Aorta (tissue), 5 donors: ENCODE data around the gene MAP1S. TPM values are rescaled to one million over a fixed set of nuclear protein-coding genes. Genes with fewer than 3 reads are reported as not detected.

Experiments
- ATAC-seq: fragments of 200-7000 bp; cut with Tn5 transposase; one replicate; pipeline ENCODE4 v1.9.1; 2022; ENCODE audit warnings: moderate library complexity; ENCODE audit not compliant: low FRiP score
- DNase-seq, 2 donors: peaks; one replicate each; pipeline ENCODE4 v3.0.0-alpha.2; 2020
- H3K27ac ChIP-seq, 2 donors: one replicate each; pipeline ENCODE4 v1.5.1; 2013; ENCODE audit warnings: low read length in 2 of 2, mild to moderate bottlenecking in 2 of 2, moderate library complexity in 2 of 2, control low read depth in 1 of 2, inconsistent platforms in 1 of 2, low read depth in 1 of 2
- H3K27me3 ChIP-seq, 2 donors: one replicate each; pipeline ENCODE4 v1.6.1; 2013; ENCODE audit warnings: control low read depth in 1 of 2, low read length in 1 of 2, mild to moderate bottlenecking in 1 of 2, moderate library complexity in 1 of 2; ENCODE audit not compliant: insufficient read depth in 2 of 2, control insufficient read depth in 1 of 2
- H3K36me3 ChIP-seq, 2 donors: one replicate each; pipeline ENCODE4 v1.6.1; 2013; ENCODE audit warnings: control low read depth in 1 of 2, low read length in 1 of 2, mild to moderate bottlenecking in 1 of 2; ENCODE audit not compliant: insufficient read depth in 2 of 2, control insufficient read depth in 1 of 2
- H3K4me1 ChIP-seq, 2 donors: one replicate each; pipeline ENCODE4 v1.6.1; 2013; ENCODE audit warnings: low read length in 2 of 2, control low read depth in 1 of 2, mild to moderate bottlenecking in 1 of 2, moderate library complexity in 1 of 2; ENCODE audit not compliant: insufficient read depth in 2 of 2, control insufficient read depth in 1 of 2
- H3K4me3 ChIP-seq, 2 donors: one replicate each; pipeline ENCODE4 v1.5.1; 2013; ENCODE audit warnings: low read length in 2 of 2, control low read depth in 1 of 2, mild to moderate bottlenecking in 1 of 2
- H3K9me3 ChIP-seq: one replicate; pipeline ENCODE4 v1.6.1; 2013; ENCODE audit warnings: mild to moderate bottlenecking, low read length; ENCODE audit not compliant: control insufficient read depth
- WGBS, 2 donors: extraction: QIAGEN DNeasy Blood & Tissue Kit; methylation state at CpG; one replicate each; pipeline ENCODE4 v1.1.7; 2013; 5-methylcytosine and 5-hydroxymethylcytosine counted together
- intact Hi-C, 2 donors: fragments of 100-400 bp; cut with DNase I; formaldehyde crosslinking; loops; one replicate each; pipeline versions ENCODE4 v1.14.2 to v1.15.0; 2022
- polyA plus RNA-seq, 2 donors: library from polyadenylated mRNA; stranded (reverse); fragments of 200-250 nt; gene quantifications; one replicate each; pipeline ENCODE4 v1.2.3, GENCODE V29; 2013
- total RNA-seq, 2 donors: library from RNA; stranded (reverse); fragmentation: NEBNext Ultra II Directional; extraction: Animal tissue kit (Norgen Biotek cat#: 25700); gene quantifications; one replicate each; pipeline ENCODE4 v1.2.1, GENCODE V29; 2021
- donor health status: healthy with polysubstance abuse.
- donor health status: Bipolar disorder and iron deficiency.
- donor health status: DM: no; HTN: no; CAD: no.
- donor health status: DM: no; HTN: no; CAD: no.
- donor health status: DM: yes; HTN: yes; CAD: no.

Gene MAP1S
- total and polyA plus RNA-seq, 4 donors = 9.9 to 60.1 (median 36.3) TPM

DNA sequence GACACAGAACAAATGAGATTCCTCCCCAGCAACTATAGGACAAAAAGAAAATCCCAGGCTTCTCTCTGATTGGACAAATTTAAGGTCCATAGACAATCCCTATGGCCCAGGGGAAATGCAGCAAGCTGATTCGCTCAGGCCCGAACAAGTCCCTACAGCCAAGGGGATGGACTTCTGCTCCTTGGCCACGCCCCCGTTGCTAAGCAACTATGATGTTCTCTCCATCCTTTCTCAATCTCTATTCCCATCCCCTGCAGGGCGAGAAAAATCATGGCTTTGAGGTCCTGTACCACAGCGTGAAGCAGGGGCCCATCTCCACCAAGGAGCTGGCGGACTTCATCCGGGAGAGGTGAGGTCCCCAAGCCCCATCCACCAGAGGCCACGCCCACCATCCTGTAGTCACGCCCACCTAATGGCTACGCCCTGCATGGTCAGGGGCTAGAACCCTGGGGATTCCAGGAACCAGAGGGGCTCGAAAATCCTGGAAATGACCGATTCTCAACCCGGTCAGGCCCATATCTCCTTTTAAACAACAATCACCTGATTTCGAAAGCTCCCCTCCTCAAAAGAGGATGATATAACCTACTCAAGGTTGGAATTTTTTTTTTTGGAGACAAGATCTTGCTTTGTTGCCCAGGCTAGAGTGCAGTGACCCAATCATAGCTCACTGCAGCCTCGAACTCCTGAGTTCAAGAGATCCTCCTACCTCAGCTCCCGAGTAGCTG lies 43.4 kb downstream of the MAP1S start:
- no peak overlapping the region for H3K4me3 ChIP-seq
- no peak overlapping the region for H3K27ac ChIP-seq
- H3K9me3 ChIP-seq = no peaks in the 10 kb centered on the region
- no peak for ATAC-seq
- no peaks in the 10 kb centered on the region for H3K36me3 ChIP-seq
- 58 to 62% methylated on average over 17 of the region's 17 CpGs for WGBS, 2 donors
- H3K27me3 ChIP-seq = no peaks in the 10 kb centered on the region
- H3K4me1 ChIP-seq = no peaks in the 10 kb centered on the region
- peak in 1 of 2 donors; percentile 67 for DNase-seq
- intact Hi-C loops = loop anchor here in 1 of 2 donors (5.0 kb wide), 1 partner anchor 195 kb away; no protein-coding TSS in a partner anchor

- 91 to 94% methylated on average over 7 of the region's 7 CpGs for WGBS, 2 donors
- no peaks in the 10 kb centered on the region for H3K4me1 ChIP-seq
- ATAC-seq (no peak), DNase-seq (no peak)
- no peaks in the 10 kb centered on the region for H3K27me3 ChIP-seq
- no peak overlapping the region for H3K27ac ChIP-seq
- no peak overlapping the region for H3K4me3 ChIP-seq
- H3K36me3 ChIP-seq = no peaks in the 10 kb centered on the region
- no peaks in the 10 kb centered on the region for H3K9me3 ChIP-seq
- intact Hi-C loops = loop anchor here in 1 of 2 donors (5.0 kb wide), 1 partner anchor 197 kb away; no protein-coding TSS in a partner anchor
Observed at GRCh38 chr19:17764348-17764747, 45.1 kb downstream of the MAP1S start.

- Histone ChIP-seq H3K4me1 (no peaks in the 10 kb centered on the region), H3K27ac (no peak overlapping the region), H3K27me3 (no peaks in the 10 kb centered on the region), H3K9me3 (no peaks in the 10 kb centered on the region), H3K36me3 (no peaks in the 10 kb centered on the region), H3K4me3 (no peak overlapping the region)
- WGBS, 2 donors = 86 to 93% methylated on average over 12 of the region's 12 CpGs
- ATAC-seq = peak; percentile 29
- DNase-seq = peak; percentile 83 to 85
- intact Hi-C loops = loop anchor here (5.0 kb wide), 1 partner anchor 158 kb away; no protein-coding TSS in a partner anchor
Observed at GRCh38 chr19:17765069-17765618, 45.9 kb downstream of the MAP1S start.

DNA sequence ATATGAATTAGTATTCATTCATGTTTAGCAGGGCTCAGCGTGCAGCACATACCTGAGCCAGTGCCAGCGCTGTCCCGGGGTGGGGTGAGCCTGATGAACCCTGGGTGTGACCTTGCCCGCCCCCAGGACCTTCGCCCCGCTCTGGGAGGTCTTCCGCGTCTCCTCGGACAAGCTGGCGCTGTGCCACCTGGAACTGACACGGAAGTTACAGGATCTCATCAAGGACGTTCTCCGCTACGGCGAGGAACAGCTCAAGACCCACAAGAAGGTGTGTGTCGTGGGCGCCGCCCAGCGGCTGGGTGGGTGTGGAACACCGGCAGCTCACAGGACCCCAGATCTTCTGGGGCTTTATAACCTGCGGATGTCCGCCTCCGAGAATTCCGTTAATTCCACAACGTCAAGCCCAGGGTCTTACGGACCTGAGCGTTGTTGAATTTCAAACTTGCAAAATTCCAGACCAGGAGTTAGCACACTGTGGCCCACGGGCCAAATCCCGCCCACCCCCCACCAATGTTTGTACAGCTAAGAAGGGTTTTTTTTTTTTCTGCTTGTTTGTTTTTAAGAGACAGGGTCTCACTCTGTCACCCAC lies 47.4 kb downstream of the MAP1S start:
- Histone ChIP-seq H3K4me1 (no peaks in the 10 kb centered on the region), H3K27me3 (no peaks in the 10 kb centered on the region), H3K9me3 (no peaks in the 10 kb centered on the region), H3K27ac (no peak overlapping the region), H3K36me3 (no peaks in the 10 kb centered on the region), H3K4me3 (no peak overlapping the region)
- DNase-seq (peak; percentile 88 to 93), ATAC-seq (peak; percentile 79)
- 5 to 9% methylated on average over 29 of the region's 29 CpGs for WGBS, 2 donors
- intact Hi-C loops = loop anchor here (5.0 kb wide), 1 partner anchor 159 kb away; no protein-coding TSS in a partner anchor

GRCh38 chr19:17767559-17767958 lies 48.3 kb downstream of the MAP1S start:
- no peak for ATAC-seq
- intact Hi-C loops = loop anchor here (5.0 kb wide), 1 partner anchor 160 kb away; no protein-coding TSS in a partner anchor
- no peak for DNase-seq
- H3K4me1 ChIP-seq = no peaks in the 10 kb centered on the region
- no peaks in the 10 kb centered on the region for H3K36me3 ChIP-seq
- no peaks in the 10 kb centered on the region for H3K27me3 ChIP-seq
- H3K27ac ChIP-seq = no peak overlapping the region
- no peak overlapping the region for H3K4me3 ChIP-seq
- no peaks in the 10 kb centered on the region for H3K9me3 ChIP-seq
- WGBS, 2 donors = 27 to 34% methylated on average over 1 of the region's 1 CpG

- no peak overlapping the region for H3K4me3 ChIP-seq
Observed at GRCh38 chr19:17770613-17771012, 51.3 kb downstream of the MAP1S start.

DNA sequence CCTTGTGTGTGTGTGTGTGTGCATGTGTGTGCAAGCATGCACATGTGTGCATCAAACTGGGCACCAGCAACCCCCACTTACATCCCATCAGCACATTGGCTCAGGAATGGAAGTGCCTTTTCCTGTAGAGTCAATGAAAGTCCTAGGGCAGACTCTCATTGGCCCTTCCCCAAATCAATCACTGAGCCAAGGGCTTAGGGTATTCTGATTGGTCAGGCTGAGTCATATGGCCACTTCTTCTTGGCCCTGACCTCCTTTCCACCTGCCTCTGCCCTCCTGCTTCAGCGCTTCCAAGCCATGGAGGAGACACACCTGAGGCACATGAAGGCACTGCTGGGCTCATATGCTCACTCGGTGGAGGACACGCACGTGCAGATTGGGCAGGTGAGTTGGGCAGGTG lies 52.9 kb downstream of the MAP1S start:
- Histone ChIP-seq H3K9me3 (no peaks in the 10 kb centered on the region), H3K4me1 (no peaks in the 10 kb centered on the region), H3K27ac (no peak overlapping the region), H3K4me3 (no peak overlapping the region), H3K36me3 (no peaks in the 10 kb centered on the region), H3K27me3 (no peaks in the 10 kb centered on the region)
- ATAC-seq = no peak
- 95% methylated on average over 4 of the region's 4 CpGs for WGBS, 2 donors
- no peak for DNase-seq
- intact Hi-C loops = no loop called here

More at GRCh38 chr19:17770613-17771012, 51.3 kb downstream of the MAP1S start:
- no peak for ATAC-seq
- Histone ChIP-seq H3K27ac (no peak overlapping the region), H3K36me3 (no peaks in the 10 kb centered on the region), H3K27me3 (no peaks in the 10 kb centered on the region), H3K4me1 (no peaks in the 10 kb centered on the region), H3K9me3 (no peaks in the 10 kb centered on the region)
- intact Hi-C loops = no loop called here
- DNase-seq = no peak
- 83% methylated on average over 13 of the region's 13 CpGs for WGBS, 2 donors

DNA sequence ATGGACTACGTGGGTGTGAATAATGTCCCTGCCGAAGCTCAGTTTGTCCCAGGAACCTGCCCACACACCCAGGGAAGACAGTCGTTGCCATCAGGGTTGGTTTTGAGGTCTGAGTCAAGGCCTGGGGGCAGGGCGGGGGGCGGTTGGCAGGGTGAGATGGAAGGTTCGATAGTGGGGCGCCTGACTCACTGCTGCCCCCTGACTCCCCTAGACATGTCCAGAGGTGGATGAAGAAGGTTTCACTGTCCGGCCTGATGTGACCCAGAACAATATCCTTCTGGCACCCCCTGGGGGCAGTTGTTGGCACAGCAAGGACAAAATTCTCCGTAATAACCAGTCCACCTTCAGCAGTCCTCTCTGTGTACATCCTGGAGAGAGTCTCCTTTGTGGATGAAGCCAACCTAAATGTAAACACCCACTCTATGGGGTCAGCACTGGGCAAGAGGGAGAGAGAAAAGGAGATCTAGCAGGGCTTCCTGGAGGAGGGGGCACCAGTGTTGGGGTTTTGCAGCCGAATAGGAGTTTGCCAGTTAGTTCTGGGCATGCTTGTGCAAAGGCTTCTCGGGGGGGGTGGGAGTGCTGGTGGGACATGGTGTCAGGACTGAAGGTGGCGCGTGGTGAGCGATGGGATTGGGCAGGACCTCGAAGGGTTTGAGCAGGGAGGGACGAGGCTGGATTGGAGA lies 56.1 kb downstream of the MAP1S start:
- Histone ChIP-seq H3K27me3 (no peaks in the 10 kb centered on the region), H3K27ac (no peak overlapping the region)
- DNase-seq = no peak

More for the DNA sequence above, 56.1 kb downstream of the MAP1S start:
- Histone ChIP-seq H3K9me3 (no peaks in the 10 kb centered on the region), H3K4me1 (no peaks in the 10 kb centered on the region), H3K4me3 (no peak overlapping the region), H3K36me3 (no peaks in the 10 kb centered on the region)
- intact Hi-C loops = loop anchor here in 1 of 2 donors (5.0 kb wide), 1 partner anchor 73 kb away; no protein-coding TSS in a partner anchor
- WGBS, 2 donors = 61 to 62% methylated on average over 16 of the region's 16 CpGs
- no peak for ATAC-seq
